A172 (cell line): ENCODE data around the gene ENTPD1. TPM values are rescaled to one million over a fixed set of nuclear protein-coding genes. Genes with fewer than 3 reads are reported as not detected.
"Not testable (repeated sequence)": the region's sequence is repeated elsewhere in the genome, so short reads cannot be mapped to it uniquely, and the experiment has no call there.

Experiments used
- DNase-seq: peaks from one replicate; pipeline ENCODE4 v3.0.0-alpha.2; 2015; ENCODE audit warnings: low spot score
- total RNA-seq: library from RNA; depleted of rRNA; stranded (reverse); fragments of >200 nt; shearing (Covaris generic); gene quantifications from 2 replicates; pipeline ENCODE4 v1.2.3, GENCODE V29; 2014

ENTPD1 gene
- total RNA-seq, 1 experiment from 2014 or later, result 1.9 TPM

DNA sequence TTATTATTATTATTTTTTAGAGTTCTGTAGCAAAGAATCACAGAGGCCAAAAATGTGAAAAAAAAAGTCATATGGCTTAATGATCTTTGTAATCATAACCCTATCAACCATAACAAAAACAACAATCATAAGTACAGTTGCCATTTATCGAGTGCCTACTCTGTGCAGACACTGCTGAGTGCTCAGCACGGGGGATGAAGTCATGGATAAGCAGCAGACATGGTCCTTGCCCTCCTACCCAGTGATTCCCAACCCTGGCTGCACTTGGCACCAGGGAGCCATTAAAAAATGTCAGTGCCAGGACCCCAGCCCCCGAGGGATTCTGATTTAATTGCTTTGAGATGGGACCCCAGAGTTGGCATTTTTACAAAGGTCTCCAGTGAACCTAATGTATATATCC lies 38.2 kb downstream of the ENTPD1 start:
- no peak for DNase-seq

GRCh38 chr10:95795602-95796001 lies 39.6 kb downstream of the ENTPD1 start:
- no peak for DNase-seq

DNA sequence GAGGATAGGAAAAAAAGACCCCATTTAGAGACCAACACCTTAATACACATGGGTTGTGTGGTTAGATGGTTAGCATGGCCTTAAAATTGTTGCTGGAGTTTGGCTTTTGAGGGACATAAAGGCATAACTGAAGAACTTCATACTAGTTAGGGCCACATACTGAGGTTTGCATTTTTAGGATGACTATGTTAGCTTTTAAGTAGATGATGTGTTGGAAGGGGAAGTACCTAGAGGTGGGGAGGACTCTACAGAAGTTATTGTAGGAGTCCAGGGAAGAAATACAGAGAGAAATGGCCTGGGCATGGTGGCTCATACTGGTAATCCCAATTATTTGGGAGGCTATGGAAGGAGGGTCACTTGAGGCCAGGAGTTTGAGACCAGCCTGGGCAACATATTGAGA lies 40.5 kb downstream of the ENTPD1 start:
- DNase-seq, result no peak

- peak; percentile 16 for DNase-seq
Measured at GRCh38 chr10:95798096-95798855, 42.3 kb downstream of the ENTPD1 start.

DNA sequence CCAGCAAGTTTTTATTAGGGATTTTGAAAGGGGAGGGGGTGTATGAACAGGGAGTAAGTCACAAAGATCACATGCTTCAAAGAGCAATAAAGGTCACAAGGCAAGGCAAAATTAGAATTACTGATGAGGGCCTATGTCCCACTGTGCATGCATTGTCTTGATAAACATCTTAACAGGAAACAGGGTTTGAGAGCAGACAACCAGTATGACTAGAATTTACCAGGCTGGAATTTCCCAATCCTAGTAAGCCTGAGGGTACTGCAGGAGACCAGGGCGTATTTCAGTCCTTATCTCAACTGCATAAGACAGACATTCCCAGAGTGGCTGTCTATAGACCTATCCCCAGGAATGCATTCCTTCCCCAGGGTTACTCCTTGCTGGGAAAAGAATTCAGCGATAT lies 44.3 kb downstream of the ENTPD1 start:
- DNase-seq, result not testable (repeated sequence)

GRCh38 chr10:95806687-95807380 lies 50.9 kb downstream of the ENTPD1 start:
- DNase-seq, result not testable (repeated sequence)

DNA sequence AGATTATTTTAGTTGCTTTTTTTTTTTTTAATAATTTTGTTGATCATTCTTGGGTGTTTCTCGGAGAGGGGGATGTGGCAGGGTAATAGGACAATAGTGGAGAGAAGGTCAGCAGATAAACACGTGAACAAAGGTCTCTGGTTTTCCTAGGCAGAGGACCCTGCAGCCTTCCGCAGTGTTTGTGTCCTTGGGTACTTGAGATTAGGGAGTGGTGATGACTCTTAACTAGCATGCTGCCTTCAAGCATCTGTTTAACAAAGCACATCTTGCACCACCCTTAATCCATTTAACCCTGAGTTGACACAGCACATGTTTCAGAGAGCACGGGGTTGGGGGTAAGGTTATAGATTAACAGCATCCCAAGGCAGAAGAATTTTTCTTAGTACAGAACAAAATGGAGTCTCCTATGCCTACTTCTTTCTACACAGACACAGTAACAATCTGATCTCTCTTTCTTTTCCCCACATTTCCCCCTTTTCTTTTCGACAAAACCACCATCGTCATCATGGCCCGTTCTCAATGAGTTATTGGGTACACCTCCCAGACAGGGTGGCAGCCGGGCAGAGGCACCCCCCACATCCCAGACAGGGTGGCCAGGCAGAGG lies 52.8 kb downstream of the ENTPD1 start:
- DNase-seq, result not testable (repeated sequence)

GRCh38 chr10:95809370-95810197 lies 53.6 kb downstream of the ENTPD1 start:
- DNase-seq, result no peak

- DNase-seq, result no peak
Measured at GRCh38 chr10:95810198-95810976, 54.4 kb downstream of the ENTPD1 start.

GRCh38 chr10:95813054-95813685 lies 57.2 kb downstream of the ENTPD1 start:
- DNase-seq, result no peak

GRCh38 chr10:95814011-95814727 lies 58.2 kb downstream of the ENTPD1 start:
- DNase-seq, result peak; percentile 83

- DNase-seq, result no peak
Measured at GRCh38 chr10:95815133-95815532, 59.2 kb downstream of the ENTPD1 start.

DNA sequence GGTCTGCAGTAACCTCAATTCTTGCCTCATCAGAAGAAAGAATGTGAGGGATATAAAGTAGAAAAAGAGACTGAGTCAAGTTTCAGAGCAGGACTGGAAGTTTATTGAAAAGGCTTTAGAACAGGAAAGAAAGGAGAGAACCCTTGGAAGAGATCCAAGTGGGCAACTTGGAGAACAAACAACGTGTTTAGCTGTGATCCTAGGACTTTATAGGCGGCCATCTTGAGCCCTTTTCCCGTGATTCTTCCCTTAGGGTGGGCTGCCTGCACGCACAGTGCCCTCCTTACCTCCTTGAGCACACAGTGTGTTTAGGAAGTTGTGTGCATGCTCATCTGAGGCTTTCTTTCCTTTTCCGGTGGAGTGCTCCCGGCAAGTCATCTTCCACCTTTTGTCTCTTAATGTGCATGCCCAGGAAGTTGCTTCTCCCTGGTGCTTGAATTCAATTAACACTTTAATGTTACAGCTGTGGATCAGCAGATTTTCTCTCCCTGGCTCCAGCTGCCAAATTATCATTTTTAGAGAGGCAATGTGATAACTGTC lies 59.8 kb downstream of the ENTPD1 start:
- DNase-seq, result no peak

GRCh38 chr10:95818010-95818409 lies 62.0 kb downstream of the ENTPD1 start:
- no peak for DNase-seq

- peak; percentile 80 for DNase-seq
Measured at GRCh38 chr10:95818668-95819067, 62.7 kb downstream of the ENTPD1 start.

DNA sequence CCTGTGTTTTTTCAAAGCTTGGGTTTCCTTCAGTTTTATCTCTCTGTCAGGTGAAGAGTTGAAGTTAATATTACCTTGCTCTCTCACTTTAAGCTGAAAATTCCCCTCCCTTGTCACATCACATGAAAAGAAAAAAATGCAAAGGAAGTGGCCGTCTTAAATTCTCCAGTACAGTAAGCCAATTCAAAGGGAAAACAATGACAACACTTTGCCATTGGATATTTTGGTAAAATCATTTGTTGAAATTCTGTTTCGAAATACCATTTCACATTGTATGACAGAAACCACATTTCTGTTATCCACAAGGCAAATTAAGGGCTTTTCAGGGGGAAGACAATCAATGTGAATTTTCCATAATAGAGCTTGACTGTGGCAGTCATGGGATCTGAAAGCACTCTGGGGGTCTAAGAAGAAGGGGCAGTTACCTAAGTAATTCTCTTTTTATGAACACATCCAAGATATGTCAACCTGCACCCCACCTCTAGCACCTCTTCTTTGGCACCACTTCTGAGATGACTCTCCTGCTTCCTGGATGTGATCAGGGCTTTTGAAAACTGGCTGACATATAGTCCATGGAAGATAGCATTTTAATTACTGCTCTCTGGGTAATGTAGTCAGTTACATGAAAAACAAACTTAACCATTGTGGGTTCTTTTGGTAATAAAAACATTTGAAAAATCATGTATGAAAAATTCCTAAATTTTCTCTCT lies 63.8 kb downstream of the ENTPD1 start:
- no peak for DNase-seq

GRCh38 chr10:95820363-95820762 lies 64.4 kb downstream of the ENTPD1 start:
- DNase-seq, result no peak

- no peak for DNase-seq
Measured at GRCh38 chr10:95821720-95822119, 65.8 kb downstream of the ENTPD1 start.

DNA sequence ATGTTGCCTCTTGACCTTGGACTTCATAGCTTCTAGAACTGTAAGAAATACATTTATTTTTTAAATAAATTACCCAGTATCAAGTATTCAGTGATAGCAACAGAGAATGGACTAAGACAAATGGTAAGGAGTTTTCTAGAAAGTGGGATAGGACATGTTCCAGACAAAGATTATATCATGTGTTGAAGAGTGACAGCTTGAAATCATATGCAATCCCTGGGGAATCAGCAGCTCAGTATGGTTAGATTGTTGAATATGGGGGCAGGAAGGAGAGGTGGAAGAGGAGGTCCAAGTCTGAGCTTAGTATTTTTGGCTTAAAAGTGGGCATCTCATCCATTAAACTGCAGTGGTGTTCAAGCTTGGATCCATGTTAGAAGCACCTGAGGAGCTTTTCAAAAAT lies 74.1 kb downstream of the ENTPD1 start:
- no peak for DNase-seq
